DMS53 treated with DMSO at 0.1 percent for 48 hours (cell line): ENCODE data around the gene CPS1.

Experiments
- DNase-seq: peaks from one replicate; lab custom pipeline; 2025; ENCODE audit not compliant: unreplicated experiment; lab: John Stamatoyannopoulos, UW

Gene CPS1

GRCh38 chr2:210604666-210605065 lies 48.3 kb downstream of the CPS1 start:
- DNase-seq = no peak

DNA sequence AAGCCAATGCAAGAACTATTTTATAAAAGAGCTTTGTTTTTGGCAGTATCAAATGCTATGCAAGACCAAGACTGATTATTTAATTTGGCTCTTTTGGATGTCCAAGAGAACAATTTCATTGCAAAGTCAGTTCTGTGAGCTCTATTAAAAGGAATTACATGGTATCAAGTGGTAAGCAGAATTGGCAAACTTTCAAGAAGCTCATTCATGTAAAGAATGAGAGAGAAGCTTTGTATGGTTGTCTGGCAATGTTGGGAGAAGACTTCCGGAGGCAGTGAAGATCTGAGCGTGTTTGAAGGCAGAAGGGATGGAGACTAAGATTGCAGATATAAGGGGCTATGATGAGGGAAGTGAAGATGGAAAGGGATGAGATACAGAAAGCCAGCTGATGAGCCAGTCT lies 49.6 kb downstream of the CPS1 start:
- no peak for DNase-seq

DNA sequence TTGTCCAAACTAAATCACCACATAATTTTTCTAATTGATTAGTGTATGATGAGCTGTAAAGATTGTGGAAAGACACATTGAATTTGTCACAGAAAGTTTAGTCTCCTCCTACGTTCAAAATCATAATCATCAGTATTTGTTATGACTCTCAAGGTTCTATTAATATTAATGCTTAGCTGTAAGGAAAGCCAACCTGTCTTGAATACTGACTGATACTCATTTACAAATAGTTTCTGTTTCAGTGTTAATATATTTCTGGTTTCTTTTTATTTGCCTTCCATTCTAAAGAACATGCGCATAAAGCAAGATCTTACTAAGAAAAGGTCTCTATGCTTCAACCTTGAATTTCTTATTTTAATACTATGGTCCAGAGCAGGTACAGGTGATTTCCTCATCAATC lies 55.1 kb downstream of the CPS1 start:
- DNase-seq = no peak

GRCh38 chr2:210616074-210616473 lies 59.7 kb downstream of the CPS1 start:
- no peak for DNase-seq

DNA sequence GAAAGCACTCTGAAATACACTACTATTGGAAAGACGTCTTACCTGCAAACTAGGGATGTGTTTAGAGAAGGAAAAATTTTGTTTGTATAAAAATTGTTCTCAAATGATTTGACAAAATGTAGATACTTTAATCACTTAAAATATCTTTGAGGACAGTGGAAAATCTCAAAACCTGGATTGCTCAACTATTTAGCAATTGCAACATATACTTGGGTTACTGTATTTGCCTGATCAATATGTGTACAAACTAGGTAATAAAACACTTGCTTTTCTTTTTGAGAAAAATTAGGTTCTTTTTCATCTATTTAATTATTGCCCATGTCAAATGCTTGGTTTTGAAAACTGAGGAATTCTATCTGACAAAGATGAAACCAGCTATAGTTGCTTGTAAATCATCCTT lies 60.9 kb downstream of the CPS1 start:
- no peak for DNase-seq

DNA sequence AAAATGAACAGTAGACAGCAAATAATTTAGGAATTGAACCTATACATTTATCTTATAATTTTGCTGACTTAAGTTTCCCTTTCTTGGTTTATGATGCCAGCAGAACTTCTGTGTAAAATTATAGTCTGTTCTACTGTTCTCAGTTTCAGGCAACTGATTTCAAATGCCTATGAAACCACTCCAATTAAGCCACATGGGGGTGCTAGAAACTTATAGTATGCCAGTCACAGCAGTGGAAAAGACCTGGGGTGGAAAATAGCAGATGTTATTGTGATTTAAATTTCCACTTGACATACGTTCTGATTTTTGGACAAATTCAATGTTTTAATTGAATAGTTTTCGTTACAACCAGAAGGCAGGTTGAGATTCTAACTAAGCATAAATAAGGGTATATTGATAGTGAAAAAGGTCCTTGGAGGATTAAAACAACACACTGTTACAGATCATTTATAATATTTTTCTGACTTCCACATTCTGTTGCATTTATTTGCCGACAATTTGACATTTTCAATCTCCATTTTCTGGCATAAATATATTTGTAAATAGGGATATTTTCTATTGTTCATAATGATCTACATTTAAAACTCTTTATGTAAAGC lies 61.4 kb downstream of the CPS1 start:
- peak; percentile 46 for DNase-seq

- no peak for DNase-seq
Observed at GRCh38 chr2:210620456-210620855, 64.1 kb downstream of the CPS1 start.

GRCh38 chr2:210623506-210623905 lies 67.1 kb downstream of the CPS1 start:
- no peak for DNase-seq

- no peak for DNase-seq
Observed at GRCh38 chr2:210626849-210627248, 70.5 kb downstream of the CPS1 start.

DNA sequence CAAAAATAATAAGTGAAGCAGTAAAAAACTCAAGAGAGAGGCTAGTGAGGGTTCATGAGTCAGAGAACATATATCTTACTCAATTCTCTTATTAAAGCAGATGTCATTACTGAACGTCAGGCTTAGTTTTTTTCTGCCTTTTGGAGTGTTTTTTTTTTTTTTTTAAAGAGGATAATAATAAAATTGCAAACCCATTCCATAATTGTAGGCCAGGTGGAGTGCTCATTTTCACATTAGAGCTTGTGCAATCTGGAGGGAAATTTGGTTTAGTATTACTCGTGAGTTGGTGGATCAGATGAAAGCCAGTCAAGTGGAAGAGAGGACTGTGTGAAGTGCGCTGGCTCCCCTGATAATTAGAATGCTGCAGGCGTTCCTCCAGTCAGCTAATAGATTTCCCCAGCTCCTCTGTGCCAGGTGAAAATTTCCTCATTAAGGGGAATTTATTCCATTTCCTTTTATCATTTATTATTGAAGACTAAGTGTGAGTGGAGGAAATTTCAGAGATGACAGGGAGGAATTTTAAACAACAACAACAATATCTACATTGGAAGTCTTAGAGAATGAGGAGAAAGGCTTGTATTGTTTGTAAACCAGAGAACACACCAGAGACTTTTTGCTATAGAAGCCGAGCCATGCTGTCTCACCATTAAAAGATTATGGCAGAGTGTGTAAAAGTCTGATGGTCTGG lies 74.6 kb downstream of the CPS1 start:
- no peak for DNase-seq

DNA sequence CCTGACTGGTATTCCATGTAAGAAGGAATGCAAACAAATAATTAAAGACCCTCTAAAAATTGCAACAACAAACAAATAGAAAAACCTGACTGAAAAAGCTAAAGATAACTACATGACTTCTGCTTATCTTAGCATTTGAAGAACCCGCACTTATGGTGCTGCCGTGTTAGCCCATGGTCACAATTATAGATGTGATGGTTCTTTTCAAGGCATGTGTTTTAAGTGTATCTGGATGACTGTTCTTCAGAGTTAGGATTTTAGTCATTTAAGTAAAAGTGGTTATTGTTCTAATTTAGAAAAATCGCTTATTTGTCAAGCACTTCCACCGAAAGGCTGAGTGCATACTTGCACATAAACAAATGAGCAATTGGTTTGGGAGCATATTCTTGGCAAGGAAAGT lies 77.3 kb downstream of the CPS1 start:
- no peak for DNase-seq

GRCh38 chr2:210635257-210635656 lies 78.9 kb downstream of the CPS1 start:
- DNase-seq = no peak

DNA sequence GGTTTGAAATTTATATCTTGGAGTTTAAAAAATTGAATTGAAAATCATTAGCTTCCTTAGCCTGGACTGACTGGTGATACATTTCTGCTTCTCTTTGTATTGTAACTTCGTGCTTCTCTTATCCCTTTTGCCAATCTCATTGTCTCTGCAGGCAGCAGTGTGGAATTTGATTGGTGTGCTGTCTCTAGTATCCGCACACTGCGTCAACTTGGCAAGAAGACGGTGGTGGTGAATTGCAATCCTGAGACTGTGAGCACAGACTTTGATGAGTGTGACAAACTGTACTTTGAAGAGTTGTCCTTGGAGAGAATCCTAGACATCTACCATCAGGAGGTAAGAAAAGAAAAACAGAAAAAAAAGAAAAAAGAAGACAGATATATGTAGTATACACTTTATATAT lies 85.9 kb downstream of the CPS1 start:
- no peak for DNase-seq

GRCh38 chr2:210647151-210647550 lies 90.8 kb downstream of the CPS1 start:
- DNase-seq = no peak

GRCh38 chr2:210654091-210654490 lies 97.7 kb downstream of the CPS1 start:
- no peak for DNase-seq

DNA sequence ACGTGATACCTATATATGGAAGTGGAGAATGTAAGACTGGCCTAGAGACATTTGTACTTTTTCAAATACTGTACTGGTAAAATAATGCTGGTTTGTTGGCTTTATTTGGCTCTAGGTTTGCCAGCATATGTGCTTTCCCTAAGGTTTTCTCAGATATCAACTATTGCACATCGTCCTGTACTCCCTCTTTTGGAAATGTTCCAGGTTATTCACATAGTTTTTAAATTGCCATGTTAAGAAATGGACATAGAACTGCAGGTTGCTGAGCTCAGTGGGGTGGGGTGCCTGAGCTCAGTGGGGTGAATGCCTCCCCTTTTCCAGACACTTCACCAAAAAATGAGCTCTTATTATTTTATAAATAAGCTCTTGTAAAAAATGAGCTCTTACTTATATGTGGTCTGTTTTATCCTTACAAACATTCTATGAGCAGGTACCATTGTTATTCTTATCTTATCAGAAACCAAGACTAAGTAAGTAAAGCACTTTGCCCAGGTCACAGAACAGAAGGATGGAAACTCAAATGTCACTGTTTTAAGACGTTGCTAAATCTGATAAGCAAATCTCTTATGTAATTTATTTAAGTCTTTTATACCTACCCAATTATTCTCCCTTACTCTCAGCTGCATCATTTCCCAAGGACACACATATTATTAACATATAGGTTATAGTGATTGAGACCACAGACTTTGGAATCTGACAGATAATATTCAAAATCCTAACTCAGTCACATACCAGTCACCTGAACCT lies 99.0 kb downstream of the CPS1 start:
- no peak for DNase-seq

DNA sequence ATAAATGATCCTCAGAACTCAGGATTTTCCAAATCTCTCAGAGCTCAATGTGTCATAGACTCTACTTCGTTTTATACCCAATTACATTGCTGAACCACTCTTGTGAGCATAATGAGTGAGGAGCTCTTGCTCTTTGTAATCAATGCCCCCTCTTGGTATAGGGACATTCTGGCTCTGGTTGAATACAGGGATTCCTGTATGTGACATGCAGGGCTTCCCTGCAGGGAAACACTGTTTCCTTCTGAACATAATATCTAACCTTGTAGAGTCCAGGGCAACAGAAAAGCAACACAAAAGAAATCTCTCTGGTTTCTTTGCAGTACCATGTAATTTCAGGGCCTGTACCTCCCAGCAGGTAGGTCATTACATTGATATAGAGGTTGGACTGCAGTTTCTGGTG lies 101.5 kb downstream of the CPS1 start:
- no peak for DNase-seq

GRCh38 chr2:210660751-210661150 lies 104.4 kb downstream of the CPS1 start:
- no peak for DNase-seq

DNA sequence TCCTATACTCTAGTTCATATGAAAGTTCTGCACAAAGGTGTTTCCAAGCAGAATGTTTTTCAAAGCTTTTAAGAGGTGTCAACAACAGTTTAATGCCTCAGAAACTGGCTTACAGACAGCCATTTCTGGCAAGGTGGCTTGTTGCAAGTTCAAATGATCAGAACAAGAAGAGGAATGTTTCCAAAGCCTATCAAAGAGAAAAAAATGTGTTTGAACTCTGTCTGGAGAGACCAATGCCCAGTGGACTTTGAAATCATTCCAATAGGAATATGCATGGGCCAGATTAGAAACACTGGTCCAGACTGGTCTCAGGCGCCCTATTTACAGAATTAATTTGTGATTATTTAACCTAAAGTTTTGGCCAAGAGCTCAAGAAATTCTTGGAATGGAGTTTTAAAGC lies 106.2 kb downstream of the CPS1 start:
- no peak for DNase-seq

DNA sequence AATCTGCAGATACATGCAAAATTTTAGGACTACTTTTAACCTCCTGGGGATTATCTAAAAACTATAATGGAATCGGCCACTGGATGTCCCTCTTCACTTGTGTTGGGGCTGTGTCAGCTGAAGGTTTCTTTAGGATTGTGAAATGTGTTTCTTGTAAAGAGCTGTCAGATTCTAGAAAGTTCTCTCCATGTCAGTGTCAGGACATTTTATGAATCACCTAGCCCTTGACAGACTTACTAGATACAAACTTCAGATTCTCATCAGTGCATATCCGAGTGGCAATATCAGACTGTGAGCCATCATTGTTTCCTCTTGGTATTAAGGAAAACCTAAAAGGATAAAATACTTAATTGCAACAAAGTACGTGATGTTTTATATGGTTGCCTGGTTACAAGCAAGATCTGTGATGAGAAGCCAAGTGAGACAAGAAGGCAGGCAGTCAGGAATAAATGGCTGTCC lies 107.3 kb downstream of the CPS1 start:
- DNase-seq = peak; percentile 9

GRCh38 chr2:210667711-210668110 lies 111.3 kb downstream of the CPS1 start:
- DNase-seq = no peak

DNA sequence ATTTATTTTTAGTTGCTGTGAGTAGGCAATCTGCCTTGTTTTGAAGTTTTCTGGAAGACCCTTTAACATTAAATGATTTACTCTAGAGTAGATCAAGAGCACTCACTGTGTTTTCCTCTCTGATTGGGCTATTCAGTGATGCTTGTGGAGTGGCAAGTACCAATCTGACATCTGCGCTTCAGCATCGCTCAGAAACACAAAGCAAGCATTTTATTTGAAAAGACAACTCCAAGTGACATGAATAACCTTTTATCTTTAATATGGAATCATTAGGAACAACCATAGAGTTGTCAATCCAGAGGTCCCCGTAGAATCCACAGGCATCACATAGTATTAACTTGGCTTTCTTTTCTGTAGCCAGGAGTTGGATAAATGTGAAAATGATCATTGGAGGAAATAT lies 114.7 kb downstream of the CPS1 start:
- DNase-seq = no peak
